Type B pancreatic cell (in vitro differentiated cells): ENCODE measurements around the gene SEC24D. TPM values are rescaled to one million over a fixed set of nuclear protein-coding genes. Genes with fewer than 3 reads are reported as not detected.
A peak's percentile ranks its signal among the peaks of the same experiment; 100 is the strongest.

ENCODE experiments used
- DNase-seq: peaks from one replicate; pipeline ENCODE4 v3.0.0; 2021; ENCODE audit warnings: mixed read lengths; ENCODE audit not compliant: unreplicated experiment; ENCODE audit errors: extremely low spot score
- H3K27ac Mint-ChIP-seq: 2 replicates; pipeline ENCODE4 v1.8.0; 2021; ENCODE audit warnings: mild to moderate bottlenecking, mixed read lengths
- H3K27me3 Mint-ChIP-seq: 2 replicates; pipeline ENCODE4 v1.8.0; 2021; ENCODE audit warnings: mixed read lengths
- H3K36me3 Mint-ChIP-seq: 2 replicates; pipeline ENCODE4 v1.8.0; 2021; ENCODE audit warnings: mixed read lengths
- H3K4me1 Mint-ChIP-seq: one replicate; pipeline ENCODE4 v1.8.0; 2021; ENCODE audit warnings: mixed read lengths; ENCODE audit not compliant: unreplicated experiment
- H3K4me3 Mint-ChIP-seq: 2 replicates; pipeline ENCODE4 v1.8.0; 2021; ENCODE audit warnings: mild to moderate bottlenecking, mixed read lengths
- H3K9me3 Mint-ChIP-seq: 2 replicates; pipeline ENCODE4 v1.8.0; 2021; ENCODE audit warnings: mixed read lengths
- CTCF ChIP-seq: fragments of 200-600 bp; sonication (generic); conservative IDR thresholded peaks from 2 replicates; pipeline ENCODE4 v1.5.0; 2021; ENCODE audit warnings: antibody characterized with exemption, mild to moderate bottlenecking
- total RNA-seq: library from RNA; stranded (reverse); gene quantifications from 2 replicates; pipeline ENCODE4 v1.2.1, GENCODE V29; 2021; ENCODE audit warnings: low replicate concordance

Gene SEC24D
- total RNA-seq, 1 donor from 2014 or later, result 53.9 TPM

- Mint-ChIP-seq H3K27ac (no peak overlapping the region), H3K4me3 (no peak overlapping the region), H3K36me3 (no peaks in the 10 kb centered on the region), H3K9me3 (no peaks in the 10 kb centered on the region), H3K27me3 (no peaks in the 10 kb centered on the region), H3K4me1 (peaks cover 13% of the 10 kb centered on the region)
- no peak for TF ChIP-seq CTCF
- DNase-seq, result no peak
Measured at GRCh38 chr4:118866442-118866841, 30.5 kb upstream of the SEC24D start.

GRCh38 chr4:118865091-118865708 lies 29.3 kb upstream of the SEC24D start:
- Mint-ChIP-seq H3K4me1 (peaks cover 8% of the 10 kb centered on the region), H3K9me3 (no peaks in the 10 kb centered on the region), H3K4me3 (no peak overlapping the region), H3K27me3 (no peaks in the 10 kb centered on the region), H3K36me3 (no peaks in the 10 kb centered on the region), H3K27ac (no peak overlapping the region)
- no peak for DNase-seq
- TF ChIP-seq CTCF, result peak; percentile 69

GRCh38 chr4:118858779-118859178 lies 22.9 kb upstream of the SEC24D start:
- DNase-seq, result no peak
- Mint-ChIP-seq H3K27ac (no peak overlapping the region), H3K4me1 (no peaks in the 10 kb centered on the region), H3K36me3 (no peaks in the 10 kb centered on the region), H3K4me3 (no peak overlapping the region), H3K27me3 (no peaks in the 10 kb centered on the region), H3K9me3 (no peaks in the 10 kb centered on the region)
- no peak for TF ChIP-seq CTCF

GRCh38 chr4:118857760-118858159 lies 21.8 kb upstream of the SEC24D start:
- Mint-ChIP-seq H3K4me1 (no peaks in the 10 kb centered on the region), H3K36me3 (no peaks in the 10 kb centered on the region), H3K27me3 (no peaks in the 10 kb centered on the region), H3K9me3 (no peaks in the 10 kb centered on the region), H3K4me3 (no peak overlapping the region), H3K27ac (no peak overlapping the region)
- TF ChIP-seq CTCF, result no peak
- no peak for DNase-seq

GRCh38 chr4:118850488-118851173 lies 14.7 kb upstream of the SEC24D start:
- H3K27me3 Mint-ChIP-seq, result peaks cover 3% of the 10 kb centered on the region
- H3K4me1 Mint-ChIP-seq, result peaks cover 9% of the 10 kb centered on the region
- no peaks in the 10 kb centered on the region for H3K36me3 Mint-ChIP-seq
- no peaks in the 10 kb centered on the region for H3K9me3 Mint-ChIP-seq
- DNase-seq, result no peak
- no peak for TF ChIP-seq CTCF
- H3K4me3 Mint-ChIP-seq, result peak overlapping the region; percentile 91
- H3K27ac Mint-ChIP-seq, result peak overlapping the region; percentile 80
